H54 (cell line): ENCODE results near the gene GNAL.
"Not testable (repeated sequence)": the region's sequence is repeated elsewhere in the genome, so short reads cannot be mapped to it uniquely, and the experiment has no call there.

ENCODE experiments used
- DNase-seq: peaks from one replicate; pipeline ENCODE4 v3.0.0; 2011; ENCODE audit warnings: low spot score, mixed read lengths; ENCODE audit not compliant: insufficient read length
- FAIRE-seq: peaks from 3 replicates; lab custom pipeline; 2011; peaks lifted over from hg19 to GRCh38; lab: Jason Lieb, UNC
- POLR2A ChIP-seq: IDR thresholded peaks from 2 replicates; pipeline ENCODE4 v1.6.1; 2011; ENCODE audit warnings: low read depth, mild to moderate bottlenecking, low read length

Gene GNAL

GRCh38 chr18:11688972-11689668 is at the start of gene GNAL:
Gene GNAL (plus strand): TSS chr18:11689264. CDS start chr18:11689564, 300 bp downstream.
- peak; percentile 16 for DNase-seq
- no peak for FAIRE-seq
- TF ChIP-seq POLR2A = no peak

GRCh38 chr18:11647310-11647709 is 41.8 kb upstream of the GNAL start:
- DNase-seq, FAIRE-seq: not testable (repeated sequence)

DNA sequence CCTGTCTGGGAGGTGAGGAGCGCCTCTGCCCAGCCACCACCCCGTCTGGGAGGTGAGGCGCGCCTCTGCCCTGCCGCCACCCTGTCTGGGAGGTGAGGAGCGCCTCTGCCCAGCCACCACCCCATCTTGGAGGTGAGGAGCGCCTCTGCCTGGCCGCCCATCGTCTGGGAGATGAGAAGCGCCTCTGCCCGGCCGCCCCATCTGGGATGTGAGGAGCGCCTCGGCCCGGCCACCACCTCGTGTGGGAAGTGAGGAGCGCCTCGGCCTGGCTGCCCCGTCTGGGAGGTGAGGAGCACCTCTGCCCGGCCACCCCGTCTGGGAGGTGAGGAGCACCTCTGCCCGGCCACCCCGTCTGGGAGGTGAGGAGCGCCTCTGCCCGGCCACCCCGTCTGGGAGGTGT is 41.3 kb upstream of the GNAL start:
- FAIRE-seq, DNase-seq: not testable (repeated sequence)

- DNase-seq = no peak
- no peak for FAIRE-seq
- no peak for TF ChIP-seq POLR2A
Observed at GRCh38 chr18:11649839-11650238, 39.2 kb upstream of the GNAL start.

DNA sequence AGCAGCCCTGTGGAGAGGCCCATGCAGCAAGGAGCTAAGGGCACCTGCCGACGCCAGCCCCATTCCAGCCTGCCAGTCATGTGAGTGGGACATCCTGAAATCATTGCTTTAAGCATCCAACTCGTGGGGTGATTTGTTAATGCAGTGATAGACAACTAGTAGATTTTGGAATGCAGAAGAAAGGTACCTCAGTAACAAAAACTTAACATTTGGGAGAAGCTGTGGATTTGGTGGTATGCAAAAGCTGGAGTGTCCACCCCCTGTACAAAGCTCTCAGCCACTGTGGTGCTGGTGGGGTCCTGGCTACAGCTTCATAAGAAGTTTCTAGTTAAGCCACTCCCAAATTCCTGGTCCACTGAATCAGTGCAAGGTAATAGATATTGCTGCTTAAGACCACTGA is 37.2 kb upstream of the GNAL start:
- TF ChIP-seq POLR2A = no peak
- DNase-seq = no peak
- no peak for FAIRE-seq

- TF ChIP-seq POLR2A = no peak
- FAIRE-seq (no peak), DNase-seq (no peak)
Observed at GRCh38 chr18:11653521-11653920, 35.5 kb upstream of the GNAL start.

DNA sequence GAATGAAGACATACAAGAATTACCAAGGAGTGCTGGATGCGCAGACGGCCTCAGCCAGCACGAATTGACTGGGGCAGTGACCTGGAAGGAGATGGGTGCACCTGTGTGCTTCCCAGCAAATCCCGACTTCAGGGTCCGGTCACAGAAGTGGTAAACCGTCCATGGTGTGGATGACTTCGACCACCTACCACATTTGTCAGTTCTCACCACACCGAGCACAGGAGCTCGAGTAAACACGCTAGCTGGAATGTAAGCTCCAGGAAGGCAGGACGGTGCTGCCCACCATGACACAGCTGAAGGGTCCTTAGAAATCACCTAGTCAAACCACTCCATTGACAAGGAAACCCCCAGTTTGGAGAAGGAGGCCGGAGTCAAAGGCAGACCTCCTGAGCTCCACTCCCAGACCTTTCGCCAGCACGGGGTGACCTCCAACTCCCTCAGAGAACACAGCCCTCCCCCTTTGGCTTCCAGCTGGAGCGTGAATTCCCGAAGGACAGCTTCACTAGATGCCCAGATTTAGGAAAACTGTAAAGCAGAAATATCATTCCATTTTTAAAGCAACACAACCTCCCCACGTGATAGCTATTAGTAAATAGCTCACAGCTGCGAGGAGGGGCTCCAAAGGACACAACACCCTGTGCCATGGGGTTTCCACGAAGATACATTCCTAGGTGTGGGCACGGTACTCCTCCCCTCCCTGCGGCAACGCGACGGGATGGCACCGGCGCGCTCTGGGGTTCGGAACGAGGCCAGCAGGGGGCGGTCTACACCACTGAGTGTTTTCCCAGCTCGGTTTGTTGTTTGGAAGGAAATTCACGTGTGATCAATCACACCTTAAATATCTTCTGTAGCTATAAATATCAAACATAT is 34.1 kb upstream of the GNAL start:
- no peak for TF ChIP-seq POLR2A
- peak; percentile 74 for DNase-seq
- FAIRE-seq = no peak

DNA sequence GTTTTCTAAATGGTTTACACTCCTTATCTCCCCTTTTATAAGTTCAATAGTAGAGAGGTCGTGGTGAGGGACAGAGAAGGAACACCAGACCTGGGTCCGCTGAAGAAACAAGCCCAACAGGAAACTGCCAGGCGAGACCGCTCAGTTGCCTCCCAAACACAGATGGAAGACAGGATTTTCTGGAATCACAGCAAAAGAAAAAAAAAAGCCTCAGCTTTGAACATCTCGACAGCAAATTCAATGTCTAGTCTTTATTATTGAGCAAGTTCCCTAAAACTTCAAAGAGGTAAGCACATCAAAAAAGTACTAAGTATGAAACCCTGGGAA is 33.5 kb upstream of the GNAL start:
- FAIRE-seq = no peak

DNA sequence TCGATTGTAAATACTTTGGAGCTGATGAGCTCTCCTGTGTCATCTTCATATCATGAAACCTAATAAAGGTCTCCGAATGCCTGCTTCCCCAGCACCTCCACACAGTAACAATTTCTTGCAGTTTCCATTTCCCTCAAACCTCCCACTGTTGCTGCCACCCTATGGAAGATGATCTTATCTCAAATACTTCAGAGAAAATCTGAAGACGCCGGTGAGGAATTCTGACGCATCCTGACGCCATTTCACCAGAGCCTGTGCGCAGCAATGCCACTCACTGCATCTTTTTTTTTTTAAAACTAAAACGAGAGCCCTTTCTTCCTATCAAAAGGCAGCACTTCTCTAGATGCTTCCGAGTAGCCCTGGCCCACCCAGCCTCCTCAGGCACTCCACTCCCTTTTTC is 31.9 kb upstream of the GNAL start:
- TF ChIP-seq POLR2A = no peak
- DNase-seq (no peak), FAIRE-seq (no peak)

More for the DNA sequence above, 33.5 kb upstream of the GNAL start:
- DNase-seq = no peak
- no peak for TF ChIP-seq POLR2A

DNA sequence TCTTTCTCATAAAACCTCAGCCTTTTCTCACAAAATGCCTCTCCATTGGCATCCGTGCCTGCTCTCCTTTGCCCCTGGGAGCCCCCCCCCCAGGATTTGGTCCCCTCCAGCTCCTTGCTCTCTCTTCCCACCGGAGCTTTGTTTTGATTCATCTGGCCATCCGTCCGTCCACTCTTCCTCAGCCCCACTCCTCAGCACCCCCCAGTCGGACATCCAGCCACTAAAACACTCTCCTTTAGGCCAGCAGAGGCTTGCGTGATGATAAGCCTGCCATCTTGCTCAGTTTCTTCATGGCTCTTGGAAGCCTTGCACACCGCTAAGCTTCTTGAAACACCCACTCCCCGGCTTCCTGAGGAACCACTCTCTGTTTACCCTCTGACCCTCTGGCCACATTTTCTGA is 31.5 kb upstream of the GNAL start:
- DNase-seq (no peak), FAIRE-seq (no peak)
- TF ChIP-seq POLR2A = no peak

DNA sequence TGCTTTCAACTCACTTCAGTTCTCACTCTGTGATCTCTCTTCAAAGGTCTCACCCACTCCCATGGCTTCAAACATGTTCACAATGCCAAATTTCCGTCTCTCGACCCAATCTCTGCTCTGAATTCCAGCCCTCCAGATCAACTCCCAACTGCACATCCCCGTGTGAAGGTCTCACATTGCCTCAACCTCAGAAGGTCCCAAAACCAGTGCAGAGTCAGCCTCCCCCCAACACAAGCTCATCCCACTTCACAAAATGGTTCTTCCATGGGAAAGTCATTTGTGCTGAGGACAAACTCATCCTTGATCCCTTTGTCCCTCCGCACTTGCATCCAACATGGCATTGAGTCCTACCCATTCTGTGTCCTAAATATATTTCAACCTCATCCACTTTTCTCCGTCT is 31.0 kb upstream of the GNAL start:
- no peak for FAIRE-seq

GRCh38 chr18:11658989-11659388 is 30.1 kb upstream of the GNAL start:
- FAIRE-seq (no peak), DNase-seq (no peak)
- no peak for TF ChIP-seq POLR2A

More for the DNA sequence above, 31.0 kb upstream of the GNAL start:
- no peak for TF ChIP-seq POLR2A
- DNase-seq = no peak

DNA sequence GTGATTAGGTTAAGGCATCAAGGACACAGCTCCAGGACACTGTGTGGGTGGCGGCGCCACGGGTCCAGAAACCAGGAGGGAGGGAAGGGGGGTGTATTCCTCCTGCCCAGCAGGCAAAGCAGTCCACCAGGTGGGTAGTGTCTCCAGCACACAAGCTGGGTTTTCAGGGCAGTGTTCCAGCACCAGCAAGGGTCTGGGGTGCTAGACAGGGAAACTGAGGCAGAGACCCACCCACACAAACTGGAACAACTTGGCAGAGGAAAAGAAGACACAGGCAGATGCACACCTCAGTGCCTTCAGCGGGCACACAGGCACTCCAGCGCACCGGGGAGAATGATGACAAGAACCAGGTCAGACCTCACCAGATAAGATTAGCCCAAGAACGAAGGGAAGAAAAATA is 28.4 kb upstream of the GNAL start:
- no peak for FAIRE-seq
- no peak for DNase-seq
- no peak for TF ChIP-seq POLR2A

DNA sequence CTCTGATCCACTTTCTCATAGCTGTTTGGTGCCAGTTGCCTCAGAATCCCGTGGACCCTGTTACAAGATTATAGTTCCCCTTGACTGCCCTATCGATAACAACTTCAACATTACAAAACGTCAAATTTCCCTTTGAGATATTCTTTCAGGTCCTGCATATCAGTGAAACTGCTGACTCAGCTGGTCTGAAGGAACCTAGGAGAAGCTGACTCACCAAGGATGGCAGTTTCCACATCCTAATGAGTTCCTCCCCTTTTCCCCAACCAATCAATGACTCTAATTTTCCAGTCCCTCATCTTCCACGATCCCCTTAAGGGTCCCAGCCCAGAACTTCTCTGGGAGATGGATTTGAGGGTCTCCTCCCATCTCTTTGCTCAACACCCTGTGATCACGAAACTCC is 27.6 kb upstream of the GNAL start:
- TF ChIP-seq POLR2A = no peak
- DNase-seq = no peak
- FAIRE-seq = no peak
